Measurements from ENCODE around the gene WDR35.

WDR35 gene

GRCh38 chr2:20030224-20030623, 40.3 kb upstream of the WDR35 start:
- H3K4me3 ChIP-seq (ENCODE audit: low read depth, low read length): no peak overlapping the region
- no peak for DNase-seq (ENCODE audit: low read depth, low spot score)
- TF ChIP-seq, protein P1, sequence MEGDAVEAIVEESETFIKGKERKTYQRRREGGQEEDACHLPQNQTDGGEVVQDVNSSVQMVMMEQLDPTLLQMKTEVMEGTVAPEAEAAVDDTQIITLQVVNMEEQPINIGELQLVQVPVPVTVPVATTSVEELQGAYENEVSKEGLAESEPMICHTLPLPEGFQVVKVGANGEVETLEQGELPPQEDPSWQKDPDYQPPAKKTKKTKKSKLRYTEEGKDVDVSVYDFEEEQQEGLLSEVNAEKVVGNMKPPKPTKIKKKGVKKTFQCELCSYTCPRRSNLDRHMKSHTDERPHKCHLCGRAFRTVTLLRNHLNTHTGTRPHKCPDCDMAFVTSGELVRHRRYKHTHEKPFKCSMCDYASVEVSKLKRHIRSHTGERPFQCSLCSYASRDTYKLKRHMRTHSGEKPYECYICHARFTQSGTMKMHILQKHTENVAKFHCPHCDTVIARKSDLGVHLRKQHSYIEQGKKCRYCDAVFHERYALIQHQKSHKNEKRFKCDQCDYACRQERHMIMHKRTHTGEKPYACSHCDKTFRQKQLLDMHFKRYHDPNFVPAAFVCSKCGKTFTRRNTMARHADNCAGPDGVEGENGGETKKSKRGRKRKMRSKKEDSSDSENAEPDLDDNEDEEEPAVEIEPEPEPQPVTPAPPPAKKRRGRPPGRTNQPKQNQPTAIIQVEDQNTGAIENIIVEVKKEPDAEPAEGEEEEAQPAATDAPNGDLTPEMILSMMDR (IDR thresholded peaks at IDR 0.05; ENCODE audit: low read depth, low read length): no peak
- in situ Hi-C loops (cut with HindIII; ENCODE audit: low sequenced_read_pairs): no loop called here

GRCh38 chr2:20027705-20028434, 38.0 kb upstream of the WDR35 start:
- DNase-seq (ENCODE audit: low read depth, low spot score): peak; percentile 22
- in situ Hi-C loops (cut with HindIII; ENCODE audit: low sequenced_read_pairs): no loop called here

DNA sequence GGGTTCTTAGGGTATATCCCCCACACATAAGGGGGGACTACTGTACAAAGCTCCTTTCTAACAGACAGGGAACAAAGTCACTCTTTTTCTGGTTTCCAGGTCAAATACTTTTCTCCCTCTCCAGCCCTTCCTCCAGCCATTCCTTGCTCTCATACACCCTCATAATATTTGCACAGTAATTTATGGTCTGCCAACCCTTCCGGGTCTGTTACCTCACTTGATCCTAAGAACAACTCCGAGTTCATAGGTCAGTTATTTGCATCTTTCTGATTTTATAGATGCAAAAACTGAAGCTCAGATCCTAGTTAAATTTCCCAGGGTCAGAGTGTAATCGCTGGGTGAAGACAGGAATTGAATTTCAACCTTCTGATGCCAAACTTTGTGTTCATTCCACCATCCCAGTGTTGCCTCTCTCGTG, 37.4 kb upstream of the WDR35 start:
- in situ Hi-C loops (cut with HindIII; ENCODE audit: low sequenced_read_pairs): no loop called here
- DNase-seq (ENCODE audit: low read depth, low spot score): no peak
- no peak overlapping the region for H3K4me3 ChIP-seq (ENCODE audit: low read depth, low read length)
- TF ChIP-seq, protein P1 (IDR thresholded peaks at IDR 0.05; ENCODE audit: low read depth, low read length): no peak

More at GRCh38 chr2:20027705-20028434, 38.0 kb upstream of the WDR35 start:
- TF ChIP-seq, protein P1 (IDR thresholded peaks at IDR 0.05; ENCODE audit: low read depth, low read length): no peak
- H3K4me3 ChIP-seq (ENCODE audit: low read depth, low read length): no peak overlapping the region

- TF ChIP-seq, protein P1 (IDR thresholded peaks at IDR 0.05; ENCODE audit: low read depth, low read length): no peak
- in situ Hi-C loops (cut with HindIII; ENCODE audit: low sequenced_read_pairs): no loop called here
- no peak for DNase-seq (ENCODE audit: low read depth, low spot score)
- no peak overlapping the region for H3K4me3 ChIP-seq (ENCODE audit: low read depth, low read length)
Measured at GRCh38 chr2:20025065-20025786, 35.3 kb upstream of the WDR35 start.

DNA sequence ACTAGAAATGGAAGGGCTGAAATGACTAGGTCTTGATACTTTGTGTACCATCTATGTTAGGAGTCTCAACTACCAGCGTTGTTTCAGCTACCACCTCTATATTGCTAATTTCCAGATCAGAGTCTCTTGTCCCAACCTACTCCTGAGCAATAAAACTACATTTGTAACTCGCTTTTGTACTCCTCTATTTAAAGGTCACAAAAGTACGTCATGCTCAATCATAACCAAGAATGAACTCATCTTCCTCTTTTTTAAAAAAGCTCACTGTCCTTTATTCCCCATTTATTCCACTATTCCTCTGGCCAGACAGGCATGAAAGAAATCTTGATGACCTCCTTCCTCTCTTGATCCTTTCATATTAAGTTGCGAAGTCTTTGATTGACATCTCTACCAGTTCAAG, 33.8 kb upstream of the WDR35 start:
- DNase-seq (ENCODE audit: low read depth, low spot score): no peak
- TF ChIP-seq, protein P1 (IDR thresholded peaks at IDR 0.05; ENCODE audit: low read depth, low read length): no peak
- in situ Hi-C loops (cut with HindIII; ENCODE audit: low sequenced_read_pairs): no loop called here
- H3K4me3 ChIP-seq (ENCODE audit: low read depth, low read length): no peak overlapping the region

DNA sequence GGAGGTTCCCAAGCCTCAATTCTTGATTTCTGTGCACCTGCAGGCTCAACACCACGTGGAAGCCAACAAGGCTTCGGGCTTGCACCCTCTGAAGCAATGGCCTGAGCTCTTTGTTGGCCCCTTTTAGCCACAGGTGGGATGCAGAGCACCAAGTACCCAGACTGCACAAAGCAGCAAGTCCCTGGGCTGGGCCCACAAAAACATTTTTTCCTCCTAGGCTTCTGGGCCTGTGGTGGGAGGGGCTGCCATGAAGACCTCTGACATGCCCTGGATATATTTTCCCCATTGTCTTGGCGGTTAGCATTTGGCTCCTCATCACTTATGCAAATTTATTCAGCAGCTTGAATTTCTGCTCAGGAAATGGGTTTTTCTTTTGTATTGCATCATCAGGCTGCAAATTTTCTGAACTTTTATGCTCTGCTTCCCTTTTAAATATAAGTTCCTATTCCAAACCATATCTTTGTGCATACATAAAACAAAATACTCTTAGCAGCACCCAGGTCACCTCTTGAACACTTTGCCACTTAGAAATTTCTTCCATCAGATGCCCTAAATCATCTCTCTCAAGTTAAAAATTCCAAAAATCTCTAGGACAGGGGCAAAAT, 31.6 kb upstream of the WDR35 start:
- TF ChIP-seq, protein P1 (IDR thresholded peaks at IDR 0.05; ENCODE audit: low read depth, low read length): no peak
- no peak for DNase-seq (ENCODE audit: low read depth, low spot score)
- in situ Hi-C loops (cut with HindIII; ENCODE audit: low sequenced_read_pairs): no loop called here
- no peak overlapping the region for H3K4me3 ChIP-seq (ENCODE audit: low read depth, low read length)
